Measurements from ENCODE around the gene SPTB.

SPTB gene

GRCh38 chr14:64816221-64816783 is 63.4 kb downstream of the SPTB start:
- no peak for DNase-seq
- no peak for TF ChIP-seq CTCF (IDR thresholded peaks at IDR 0.05; ENCODE audit: low read depth, low read length, missing control alignments)
- no peaks in the 10 kb centered on the region for H3K36me3 ChIP-seq (replicated peaks)
- H3K27me3 ChIP-seq (replicated peaks), result no peaks in the 10 kb centered on the region
- H3K4me3 ChIP-seq (ENCODE audit: low read depth, low read length), result no peak overlapping the region
- H3K27ac ChIP-seq, result no peak overlapping the region
- in situ Hi-C loops (cut with HindIII; ENCODE audit: low pct_ligation_motif_present, low sequenced_read_pairs), result no loop called here

GRCh38 chr14:64815257-64815656 is 64.5 kb downstream of the SPTB start:
- Histone ChIP-seq H3K4me3 (ENCODE audit: low read depth, low read length) (no peak overlapping the region), H3K36me3 (replicated peaks) (no peaks in the 10 kb centered on the region), H3K27me3 (replicated peaks) (no peaks in the 10 kb centered on the region), H3K27ac (no peak overlapping the region)
- in situ Hi-C loops (cut with HindIII; ENCODE audit: low pct_ligation_motif_present, low sequenced_read_pairs), result no loop called here
- no peak for DNase-seq
- TF ChIP-seq CTCF (IDR thresholded peaks at IDR 0.05; ENCODE audit: low read depth, low read length, missing control alignments), result no peak

- no peak for DNase-seq
- in situ Hi-C loops (cut with HindIII; ENCODE audit: low pct_ligation_motif_present, low sequenced_read_pairs), result no loop called here
Measured at GRCh38 chr14:64812412-64812811, 67.3 kb downstream of the SPTB start.

GRCh38 chr14:64811676-64812075 is 68.0 kb downstream of the SPTB start:
- H3K27me3 ChIP-seq (replicated peaks), result no peaks in the 10 kb centered on the region
- in situ Hi-C loops (cut with HindIII; ENCODE audit: low pct_ligation_motif_present, low sequenced_read_pairs), result no loop called here
- H3K36me3 ChIP-seq (replicated peaks), result no peaks in the 10 kb centered on the region
- no peak for TF ChIP-seq CTCF (IDR thresholded peaks at IDR 0.05; ENCODE audit: low read depth, low read length, missing control alignments)
- no peak for DNase-seq
- H3K27ac ChIP-seq, result no peak overlapping the region
- H3K4me3 ChIP-seq (ENCODE audit: low read depth, low read length), result no peak overlapping the region

More at GRCh38 chr14:64812412-64812811, 67.3 kb downstream of the SPTB start:
- no peaks in the 10 kb centered on the region for H3K27me3 ChIP-seq (replicated peaks)
- H3K27ac ChIP-seq, result no peak overlapping the region
- no peak overlapping the region for H3K4me3 ChIP-seq (ENCODE audit: low read depth, low read length)
- no peak for TF ChIP-seq CTCF (IDR thresholded peaks at IDR 0.05; ENCODE audit: low read depth, low read length, missing control alignments)
- H3K36me3 ChIP-seq (replicated peaks), result no peaks in the 10 kb centered on the region

GRCh38 chr14:64808449-64808848 is 71.3 kb downstream of the SPTB start:
- in situ Hi-C loops (cut with HindIII; ENCODE audit: low pct_ligation_motif_present, low sequenced_read_pairs), result no loop called here
- DNase-seq, result no peak
- no peak for TF ChIP-seq CTCF (IDR thresholded peaks at IDR 0.05; ENCODE audit: low read depth, low read length, missing control alignments)
- H3K4me3 ChIP-seq (ENCODE audit: low read depth, low read length), result no peak overlapping the region
- no peaks in the 10 kb centered on the region for H3K27me3 ChIP-seq (replicated peaks)
- no peak overlapping the region for H3K27ac ChIP-seq
- H3K36me3 ChIP-seq (replicated peaks), result no peaks in the 10 kb centered on the region

GRCh38 chr14:64807551-64807950 is 72.2 kb downstream of the SPTB start:
- no peaks in the 10 kb centered on the region for H3K36me3 ChIP-seq (replicated peaks)
- H3K27me3 ChIP-seq (replicated peaks), result no peaks in the 10 kb centered on the region
- DNase-seq, result no peak
- H3K4me3 ChIP-seq (ENCODE audit: low read depth, low read length), result no peak overlapping the region
- in situ Hi-C loops (cut with HindIII; ENCODE audit: low pct_ligation_motif_present, low sequenced_read_pairs), result no loop called here
- H3K27ac ChIP-seq, result no peak overlapping the region
- TF ChIP-seq CTCF (IDR thresholded peaks at IDR 0.05; ENCODE audit: low read depth, low read length, missing control alignments), result no peak
